HG03175 (cell line): ENCODE data around the gene EHD3.

ENCODE experiments used
- ATAC-seq: cut with Tn5 transposase; IDR thresholded peaks from one replicate; pipeline ENCODE4 v1.9.1; 2021; ENCODE audit warnings: mild to moderate bottlenecking, moderate library complexity; ENCODE audit not compliant: unreplicated experiment

Gene EHD3

GRCh38 chr2:31212659-31213600 is 21.0 kb upstream of the EHD3 start:
- no peak for ATAC-seq

GRCh38 chr2:31213601-31214443 is 20.1 kb upstream of the EHD3 start:
- no peak for ATAC-seq

GRCh38 chr2:31214444-31214915 is 19.5 kb upstream of the EHD3 start:
- no peak for ATAC-seq

- ATAC-seq: peak; percentile 53
These were observed 17.2 kb upstream of the EHD3 start for GRCh38 chr2:31216734-31217133.

GRCh38 chr2:31217465-31218200 is 16.3 kb upstream of the EHD3 start, which contains the start of gene CAPN14:
Gene CAPN14, minus strand, starts transcription at chr2:31217515. Its CDS starts 12,068 bp downstream, at chr2:31205447.
- ATAC-seq: no peak

GRCh38 chr2:31219131-31219969 is 14.6 kb upstream of the EHD3 start:
- peak; percentile 78 for ATAC-seq

GRCh38 chr2:31221544-31221943 is 12.4 kb upstream of the EHD3 start:
- no peak for ATAC-seq

- ATAC-seq: no peak
These were observed 11.9 kb upstream of the EHD3 start for GRCh38 chr2:31222071-31222470.

GRCh38 chr2:31223026-31223425 is 10.9 kb upstream of the EHD3 start:
- no peak for ATAC-seq

- ATAC-seq: no peak
These were observed 10.2 kb upstream of the EHD3 start for GRCh38 chr2:31223749-31224148.

GRCh38 chr2:31226266-31226665 is 7.7 kb upstream of the EHD3 start:
- ATAC-seq: no peak

GRCh38 chr2:31227110-31227509 is 6.8 kb upstream of the EHD3 start:
- no peak for ATAC-seq

GRCh38 chr2:31227711-31228125 is 6.2 kb upstream of the EHD3 start:
- no peak for ATAC-seq

GRCh38 chr2:31228717-31229116 is 5.2 kb upstream of the EHD3 start:
- no peak for ATAC-seq

GRCh38 chr2:31230751-31231150 is 3.2 kb upstream of the EHD3 start:
- ATAC-seq: no peak

- ATAC-seq: no peak
These were observed 2.2 kb upstream of the EHD3 start for GRCh38 chr2:31231571-31232302.

GRCh38 chr2:31232586-31232985 is 1.4 kb upstream of the EHD3 start:
- no peak for ATAC-seq

GRCh38 chr2:31233231-31233630 is 721 bp upstream of the EHD3 start:
- no peak for ATAC-seq
